ENCODE data around the gene ZSWIM6.

- TF ChIP-seq, protein P1, sequence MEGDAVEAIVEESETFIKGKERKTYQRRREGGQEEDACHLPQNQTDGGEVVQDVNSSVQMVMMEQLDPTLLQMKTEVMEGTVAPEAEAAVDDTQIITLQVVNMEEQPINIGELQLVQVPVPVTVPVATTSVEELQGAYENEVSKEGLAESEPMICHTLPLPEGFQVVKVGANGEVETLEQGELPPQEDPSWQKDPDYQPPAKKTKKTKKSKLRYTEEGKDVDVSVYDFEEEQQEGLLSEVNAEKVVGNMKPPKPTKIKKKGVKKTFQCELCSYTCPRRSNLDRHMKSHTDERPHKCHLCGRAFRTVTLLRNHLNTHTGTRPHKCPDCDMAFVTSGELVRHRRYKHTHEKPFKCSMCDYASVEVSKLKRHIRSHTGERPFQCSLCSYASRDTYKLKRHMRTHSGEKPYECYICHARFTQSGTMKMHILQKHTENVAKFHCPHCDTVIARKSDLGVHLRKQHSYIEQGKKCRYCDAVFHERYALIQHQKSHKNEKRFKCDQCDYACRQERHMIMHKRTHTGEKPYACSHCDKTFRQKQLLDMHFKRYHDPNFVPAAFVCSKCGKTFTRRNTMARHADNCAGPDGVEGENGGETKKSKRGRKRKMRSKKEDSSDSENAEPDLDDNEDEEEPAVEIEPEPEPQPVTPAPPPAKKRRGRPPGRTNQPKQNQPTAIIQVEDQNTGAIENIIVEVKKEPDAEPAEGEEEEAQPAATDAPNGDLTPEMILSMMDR (IDR thresholded peaks at IDR 0.05), result no peak
- no peak for TF ChIP-seq ZFX (IDR thresholded peaks at IDR 0.05; ENCODE audit: borderline replicate concordance)
These were observed 243.5 kb downstream of the ZSWIM6 start for GRCh38 chr5:61575581-61575980.

All from 22Rv1 (cell line).